Kidney epithelial cell (primary cell): Measurements from ENCODE around the gene MNT. TPM values are rescaled to one million over a fixed set of nuclear protein-coding genes. Genes with fewer than 3 reads are reported as not detected.

Experiments
- DNase-seq: peaks from one replicate; pipeline ENCODE4 v3.0.0-alpha.2; 2010; ENCODE audit warnings: low read depth
- H3K27me3 ChIP-seq: 2 replicates; pipeline ENCODE4 v1.6.0; 2011; ENCODE audit warnings: low read length; ENCODE audit not compliant: control insufficient read depth, insufficient read depth
- H3K36me3 ChIP-seq: 2 replicates; pipeline ENCODE4 v1.5.1; 2011; ENCODE audit warnings: low read length; ENCODE audit not compliant: control insufficient read depth, insufficient read depth
- H3K4me3 ChIP-seq: 2 replicates; pipeline ENCODE4 v1.5.1; 2011; ENCODE audit warnings: low read depth, mild to moderate bottlenecking, control low read depth, low read length
- CTCF ChIP-seq: IDR thresholded peaks from 2 replicates; pipeline ENCODE4 v1.5.1; 2011; ENCODE audit warnings: mild to moderate bottlenecking, moderate library complexity, low read length, control low read depth, inconsistent platforms; ENCODE audit not compliant: insufficient read depth, poor library complexity, severe bottlenecking
- total RNA-seq: library from RNA; depleted of rRNA; stranded (reverse); fragments of >200 nt; gene quantifications from 2 replicates; pipeline ENCODE4 v1.2.3, GENCODE V29; 2015

Gene MNT
- total RNA-seq, 1 donor from 2014 or later = 8.7 TPM

DNA sequence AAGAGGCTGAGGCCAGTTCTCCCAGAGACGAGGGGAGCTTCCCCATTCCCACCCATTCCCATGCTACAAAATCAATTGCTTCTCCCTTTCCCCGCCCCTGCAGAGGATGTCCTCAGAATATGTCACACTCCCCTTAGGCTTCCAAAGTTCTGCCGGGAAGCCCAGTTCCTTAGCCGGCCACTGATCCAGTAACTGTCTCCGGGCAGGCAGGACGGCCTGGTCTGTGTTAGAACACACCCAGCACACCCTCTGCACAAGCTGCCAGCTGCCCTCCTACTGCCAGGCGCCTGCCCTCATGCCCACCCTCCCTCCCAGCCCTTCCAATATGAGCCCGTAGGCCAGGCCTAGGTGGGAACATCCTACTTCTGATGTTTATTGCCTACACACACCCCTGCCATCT, 32.5 kb downstream of the MNT start:
- Histone ChIP-seq H3K4me3 (no peak overlapping the region), H3K27me3 (no peaks in the 10 kb centered on the region), H3K36me3 (no peaks in the 10 kb centered on the region)
- DNase-seq = no peak
- TF ChIP-seq CTCF = no peak

GRCh38 chr17:2366747-2367494, 33.9 kb downstream of the MNT start:
- no peaks in the 10 kb centered on the region for H3K27me3 ChIP-seq
- H3K36me3 ChIP-seq = no peaks in the 10 kb centered on the region
- no peak overlapping the region for H3K4me3 ChIP-seq
- TF ChIP-seq CTCF = peak; percentile 12
- no peak for DNase-seq

DNA sequence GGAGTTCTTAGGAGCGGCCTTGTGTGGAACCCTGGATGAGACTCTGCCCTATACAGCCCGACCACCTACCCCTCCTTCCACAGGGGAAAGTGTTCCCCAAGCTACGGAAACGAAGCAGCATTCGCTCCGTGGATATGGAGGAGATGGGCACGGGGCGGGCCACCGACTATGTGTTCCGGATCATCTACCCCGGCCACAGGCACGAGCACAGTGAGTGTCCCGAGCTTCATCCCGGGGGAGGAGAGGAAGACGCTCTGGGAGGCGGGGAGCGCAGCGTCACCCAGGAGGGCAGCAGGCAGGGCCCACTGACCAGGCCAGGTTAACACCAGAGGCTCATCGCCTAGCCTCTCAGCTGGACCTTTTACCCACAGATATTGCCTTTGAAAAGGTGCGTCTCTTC, 35.7 kb downstream of the MNT start:
- DNase-seq = no peak
- Histone ChIP-seq H3K36me3 (no peaks in the 10 kb centered on the region), H3K27me3 (no peaks in the 10 kb centered on the region), H3K4me3 (no peak overlapping the region)
- TF ChIP-seq CTCF = no peak

DNA sequence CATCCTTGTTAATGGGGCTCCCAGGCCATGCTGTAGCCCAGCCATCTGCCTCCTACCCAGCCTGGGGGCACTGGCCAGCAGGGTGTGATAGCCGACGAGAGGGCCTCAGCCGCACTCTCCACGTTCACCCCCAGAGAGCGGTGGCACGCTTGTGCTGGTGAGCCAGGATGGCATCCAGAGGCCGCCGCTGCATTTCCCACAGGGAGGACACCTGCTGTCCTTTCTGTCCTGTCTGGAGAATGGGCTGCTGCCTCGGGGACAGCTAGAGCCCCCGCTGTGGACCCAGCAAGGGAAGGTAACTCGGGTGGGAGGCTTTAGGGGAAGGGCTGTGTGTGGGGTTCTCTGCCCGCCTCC, 36.1 kb downstream of the MNT start:
- DNase-seq = no peak
- Histone ChIP-seq H3K27me3 (no peaks in the 10 kb centered on the region), H3K36me3 (no peaks in the 10 kb centered on the region), H3K4me3 (no peak overlapping the region)
- TF ChIP-seq CTCF = no peak

DNA sequence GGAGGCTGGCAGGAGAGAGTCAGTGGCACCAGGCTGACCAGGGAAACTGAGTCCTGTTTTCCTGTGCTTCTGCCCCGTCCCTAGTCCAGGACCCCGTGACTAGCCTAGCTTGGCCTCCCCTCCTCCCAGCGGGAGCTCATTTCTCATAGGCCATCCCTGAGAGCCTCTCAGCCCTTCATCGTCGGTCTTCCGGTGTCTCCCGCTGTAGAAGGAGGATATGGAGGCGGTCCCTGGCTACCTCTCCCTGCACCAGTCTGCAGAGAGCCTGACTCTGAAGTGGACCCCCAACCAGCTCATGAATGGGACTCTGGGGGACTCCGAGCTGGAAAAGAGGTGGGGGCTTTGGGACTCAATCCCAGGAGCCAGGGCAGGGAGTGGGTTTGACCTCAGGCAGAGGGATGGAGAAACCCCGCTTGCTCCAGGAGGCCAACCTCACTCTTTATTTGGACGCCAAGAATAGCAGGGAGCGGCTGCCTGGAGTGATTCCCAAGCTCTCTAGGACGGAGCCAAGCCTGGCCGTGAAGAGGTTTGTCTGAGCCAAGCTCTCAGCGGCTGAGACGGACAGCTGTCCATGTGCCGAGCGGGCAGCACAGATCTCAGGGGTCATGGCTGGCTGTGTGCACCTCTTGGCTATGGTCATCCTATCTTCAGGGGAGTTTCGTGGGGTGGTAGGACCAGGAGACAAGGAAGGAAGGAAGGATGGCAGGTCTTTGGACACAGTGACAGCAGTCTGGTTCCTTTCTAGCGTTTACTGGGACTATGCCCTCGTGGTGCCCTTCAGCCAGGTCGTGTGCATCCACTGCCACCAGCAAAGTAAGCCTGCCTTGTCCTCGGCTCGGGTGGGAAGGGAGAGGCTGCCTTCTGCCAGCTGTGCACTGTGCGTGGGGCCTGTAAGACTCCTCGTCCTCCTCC, 36.8 kb downstream of the MNT start:
- no peaks in the 10 kb centered on the region for H3K27me3 ChIP-seq
- no peaks in the 10 kb centered on the region for H3K36me3 ChIP-seq
- no peak overlapping the region for H3K4me3 ChIP-seq
- no peak for TF ChIP-seq CTCF
- no peak for DNase-seq
